HG03060 (cell line): ENCODE results near the gene CST7.
A peak's percentile ranks its signal among the peaks of the same experiment; 100 is the strongest.

ENCODE experiments used
- ATAC-seq: cut with Tn5 transposase; IDR thresholded peaks from one replicate; pipeline ENCODE4 v1.9.1; 2021; ENCODE audit warnings: low read depth, moderate number of reproducible peaks; ENCODE audit not compliant: unreplicated experiment

The CST7 gene

DNA sequence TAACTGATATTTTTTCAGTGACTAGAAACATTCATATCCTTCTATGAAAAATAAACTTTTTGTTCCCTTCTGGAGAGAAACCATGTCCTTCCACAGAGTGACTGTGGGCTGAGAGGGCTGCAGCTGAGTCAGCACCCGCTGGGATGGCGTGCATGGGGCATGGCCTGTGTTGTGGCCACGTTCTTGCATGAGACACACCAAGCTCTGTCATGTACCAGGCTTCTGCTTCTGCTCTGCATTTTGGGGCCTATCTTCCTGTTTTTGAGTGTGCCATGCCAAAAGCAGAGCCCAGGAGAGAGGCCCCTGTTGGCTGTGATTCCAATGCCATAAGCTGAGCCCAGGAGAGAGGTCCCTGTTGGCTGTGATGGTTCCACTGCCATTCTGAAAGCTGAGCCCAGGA is 32.7 kb downstream of the CST7 start:
- ATAC-seq: no peak

DNA sequence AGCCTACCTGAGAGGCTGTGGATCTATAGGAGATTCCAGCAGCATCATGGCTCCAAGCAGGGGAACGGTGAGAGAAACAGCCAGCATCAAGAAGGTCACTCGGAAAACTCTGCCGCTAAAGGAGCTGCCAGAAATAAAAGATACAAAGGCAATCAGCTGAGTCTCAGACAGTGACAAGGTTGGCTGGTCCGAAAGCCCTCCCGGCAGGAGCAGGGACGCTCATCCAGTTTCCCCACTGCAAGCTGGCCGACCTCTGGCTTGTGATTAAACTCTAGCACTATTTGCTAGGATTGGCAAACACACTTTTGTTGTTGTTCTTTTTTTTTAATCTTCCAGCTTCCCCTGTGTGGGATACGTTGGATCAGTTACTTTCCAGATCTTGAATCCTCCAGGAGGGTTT is 34.8 kb downstream of the CST7 start:
- no peak for ATAC-seq

DNA sequence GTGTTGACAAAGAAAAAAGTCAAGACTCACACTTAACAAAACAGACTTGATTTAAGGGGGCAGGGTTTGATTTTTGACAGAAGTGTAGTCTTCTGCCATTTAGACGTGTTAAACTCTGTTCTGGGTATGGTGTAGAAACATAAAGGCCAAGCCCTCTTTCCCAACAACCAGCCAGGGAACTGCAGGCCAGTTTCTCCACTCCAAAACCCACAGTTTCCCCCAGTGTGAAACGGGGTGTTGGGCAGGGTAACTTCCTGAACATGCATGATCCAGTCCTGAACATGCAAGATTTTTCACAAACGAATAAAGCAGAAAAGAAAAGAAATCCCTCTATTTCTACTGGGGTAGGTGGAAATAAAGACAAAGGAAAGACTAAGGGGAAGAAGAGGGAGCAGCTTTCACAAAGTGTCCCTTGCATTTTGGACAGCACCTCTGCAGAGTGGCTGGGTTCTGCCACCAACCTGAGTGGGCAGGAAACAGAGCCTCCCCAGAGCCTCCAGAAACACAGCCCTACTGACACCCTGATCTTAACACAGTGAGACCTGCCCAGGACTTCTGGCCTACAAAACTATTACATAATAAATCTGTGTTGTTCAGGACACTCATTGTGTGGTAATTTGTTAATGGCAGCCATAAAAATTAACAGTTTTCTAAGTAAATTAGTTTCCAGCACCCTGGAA is 36.0 kb downstream of the CST7 start:
- no peak for ATAC-seq

DNA sequence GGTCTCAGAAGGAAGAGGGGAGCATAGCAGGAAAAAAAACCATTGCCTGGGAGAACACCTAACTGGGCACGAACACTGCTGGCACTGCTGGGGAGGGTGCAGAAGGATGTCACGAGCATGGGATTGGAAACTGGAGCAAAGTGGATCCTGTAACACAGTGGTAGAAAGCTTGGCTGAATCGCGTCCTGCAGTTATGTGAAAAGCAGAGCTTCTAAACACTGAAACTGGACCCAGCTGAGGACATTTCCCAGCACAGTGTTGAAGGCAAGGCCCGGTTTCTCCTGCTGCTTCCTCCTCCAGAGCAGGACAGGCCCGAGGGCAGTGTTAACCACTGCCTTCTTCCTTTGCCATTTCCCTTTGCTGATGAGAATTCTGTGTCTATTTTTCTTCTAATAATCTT is 36.7 kb downstream of the CST7 start:
- no peak for ATAC-seq

DNA sequence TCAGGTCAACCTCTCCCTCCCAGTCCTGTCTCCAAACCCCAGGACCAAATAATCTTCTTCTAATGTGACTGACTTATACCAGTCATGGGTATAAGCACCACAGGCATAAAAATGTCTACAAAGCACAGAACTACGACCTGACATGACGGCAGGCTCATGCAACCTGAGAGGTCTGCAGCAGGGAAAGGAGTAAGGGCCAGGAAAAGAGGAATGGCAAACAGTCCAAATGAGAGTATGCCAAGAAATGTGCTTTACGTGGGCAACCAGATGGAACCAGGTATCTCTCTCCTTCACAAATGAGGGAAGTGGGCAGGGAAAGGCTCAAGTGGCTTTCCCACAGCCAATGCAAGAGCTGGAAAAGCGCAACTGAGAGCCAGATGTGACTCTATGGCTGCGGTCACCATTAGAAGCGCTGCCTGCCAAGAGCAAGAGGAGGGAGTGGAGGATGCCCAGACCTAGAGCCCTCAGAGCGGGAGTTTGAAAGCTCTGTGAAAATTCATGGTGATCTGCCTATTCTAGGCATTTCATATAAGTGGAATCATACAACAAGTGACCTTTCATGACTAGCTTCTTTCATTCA is 37.5 kb downstream of the CST7 start:
- ATAC-seq: no peak

DNA sequence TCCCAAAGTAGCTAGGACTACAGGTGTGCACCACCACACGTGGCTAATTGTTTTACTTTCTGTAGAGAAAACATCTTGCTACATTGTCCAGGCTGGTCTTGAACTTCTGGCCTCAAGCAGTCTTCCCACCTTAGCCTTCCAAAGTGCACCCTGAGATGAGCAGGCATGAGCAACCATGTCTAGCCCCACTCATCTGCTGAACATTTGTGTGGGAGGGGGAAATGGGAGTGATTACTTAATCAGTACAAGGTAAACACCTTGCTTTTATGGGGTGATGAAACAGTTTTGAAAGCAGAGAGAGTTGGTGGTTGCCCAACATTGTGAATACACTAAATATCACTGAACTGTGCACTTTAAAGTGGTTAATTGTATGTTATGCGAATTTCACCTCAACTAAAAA is 38.2 kb downstream of the CST7 start:
- no peak for ATAC-seq

DNA sequence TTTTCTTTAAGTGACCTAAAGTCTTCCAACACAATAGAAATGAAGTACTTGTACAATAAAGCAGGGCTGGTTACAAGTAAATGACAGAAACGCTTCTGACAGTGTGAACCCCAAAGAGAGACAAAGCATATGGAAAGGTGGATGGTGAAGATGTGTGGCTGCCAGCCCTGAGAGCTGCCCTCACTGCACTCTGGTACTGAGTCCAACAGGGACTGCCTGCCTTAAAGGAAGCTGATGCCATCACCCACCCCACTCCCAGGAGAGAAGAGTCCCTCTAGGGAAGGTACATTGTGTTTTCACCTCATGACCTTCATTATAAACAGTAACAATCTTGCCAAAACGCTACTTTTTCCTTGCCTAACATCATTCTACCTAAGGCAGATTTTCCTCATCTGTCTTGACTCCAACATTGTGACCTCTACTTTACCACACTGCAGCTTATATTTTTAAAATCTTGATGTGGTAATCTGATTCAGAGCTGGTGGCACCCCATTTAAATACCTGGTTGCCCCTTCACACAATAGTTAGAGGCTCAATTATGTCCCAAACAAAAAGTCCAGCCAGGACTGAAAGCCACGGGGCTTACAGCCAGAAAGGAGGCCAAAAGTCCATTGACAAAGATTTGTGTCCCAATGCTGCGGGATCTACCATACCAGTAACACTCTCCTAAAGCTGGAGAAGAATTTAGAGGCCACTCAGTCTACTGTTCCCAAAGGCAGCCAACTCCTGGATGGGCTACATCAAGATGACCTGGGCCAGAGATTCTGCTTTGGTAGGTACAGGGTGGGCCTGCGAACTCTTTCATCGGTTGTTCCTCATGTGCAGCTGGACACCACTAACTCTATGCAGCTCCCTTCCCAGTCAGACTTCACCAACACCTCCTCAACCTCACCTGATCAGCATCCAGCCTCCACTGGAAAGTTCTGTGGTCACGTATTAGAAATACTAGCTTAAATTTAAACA is 39.1 kb downstream of the CST7 start:
- no peak for ATAC-seq

DNA sequence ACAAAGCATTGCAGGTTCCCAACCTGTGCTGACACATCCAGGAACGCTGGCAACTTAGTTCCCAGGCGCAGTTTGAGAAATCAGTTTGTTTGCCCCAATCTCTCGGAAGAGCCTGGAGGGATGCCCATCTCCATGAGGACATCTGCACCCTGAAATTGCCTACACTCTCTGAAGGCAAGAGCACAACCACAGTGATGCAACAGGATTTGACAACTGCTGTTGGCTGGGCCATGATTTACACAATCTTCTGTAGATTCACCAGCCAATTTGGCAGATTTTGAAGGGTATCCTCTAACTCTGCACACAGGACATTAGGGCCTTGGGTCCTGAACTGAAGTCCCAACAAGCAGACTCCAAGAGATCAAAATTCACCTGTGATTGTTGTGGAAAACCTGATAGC is 40.1 kb downstream of the CST7 start:
- no peak for ATAC-seq

DNA sequence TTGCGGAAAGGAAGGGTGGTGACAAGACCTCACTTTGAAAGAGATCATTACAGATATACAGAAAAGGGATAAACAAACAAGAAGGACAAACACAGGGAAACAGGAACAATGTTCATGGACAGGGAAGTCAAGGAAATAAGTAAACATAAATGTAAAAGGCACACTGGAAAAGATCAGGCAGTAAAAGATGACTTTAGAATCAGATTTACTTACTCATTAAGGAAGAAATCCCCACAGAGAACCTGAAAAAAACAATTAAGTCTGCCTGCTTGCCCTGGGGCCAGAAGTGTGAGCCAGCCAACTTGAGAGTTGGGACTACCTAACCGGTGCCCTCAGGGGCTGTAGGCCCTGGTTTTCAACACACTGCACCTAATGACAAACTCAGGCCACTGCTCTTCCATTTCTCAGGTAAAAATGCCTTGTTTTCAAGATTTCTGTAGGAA is 41.8 kb downstream of the CST7 start:
- ATAC-seq: no peak

DNA sequence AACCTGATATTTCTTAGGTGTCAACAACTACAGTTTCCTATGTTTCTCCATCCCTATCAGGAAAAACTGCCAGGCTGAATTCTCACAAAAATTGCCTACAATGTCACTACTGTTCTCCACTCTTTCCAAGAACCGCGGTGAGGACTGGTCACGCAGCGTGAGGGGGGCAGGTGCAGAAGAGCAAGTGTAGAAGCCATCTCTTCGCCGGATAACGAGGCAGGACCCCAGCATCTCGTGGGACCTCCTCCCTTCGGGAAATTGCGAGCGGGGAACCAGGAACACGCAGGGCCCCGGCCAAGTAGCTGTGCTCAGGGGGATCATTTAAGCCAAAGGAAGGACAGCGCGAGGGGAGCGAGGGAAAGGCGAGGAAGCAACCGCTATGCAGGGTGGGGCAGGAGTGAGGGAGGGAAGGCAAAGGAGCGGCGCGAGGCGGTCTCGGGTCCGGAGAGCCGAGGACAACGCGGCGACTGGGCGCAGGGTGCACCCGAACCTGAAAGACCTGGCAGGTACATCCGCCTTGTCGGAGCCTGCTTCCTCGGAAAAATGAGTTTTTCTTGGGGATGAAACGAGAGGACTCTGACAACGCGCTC is 42.9 kb downstream of the CST7 start:
- no peak for ATAC-seq

DNA sequence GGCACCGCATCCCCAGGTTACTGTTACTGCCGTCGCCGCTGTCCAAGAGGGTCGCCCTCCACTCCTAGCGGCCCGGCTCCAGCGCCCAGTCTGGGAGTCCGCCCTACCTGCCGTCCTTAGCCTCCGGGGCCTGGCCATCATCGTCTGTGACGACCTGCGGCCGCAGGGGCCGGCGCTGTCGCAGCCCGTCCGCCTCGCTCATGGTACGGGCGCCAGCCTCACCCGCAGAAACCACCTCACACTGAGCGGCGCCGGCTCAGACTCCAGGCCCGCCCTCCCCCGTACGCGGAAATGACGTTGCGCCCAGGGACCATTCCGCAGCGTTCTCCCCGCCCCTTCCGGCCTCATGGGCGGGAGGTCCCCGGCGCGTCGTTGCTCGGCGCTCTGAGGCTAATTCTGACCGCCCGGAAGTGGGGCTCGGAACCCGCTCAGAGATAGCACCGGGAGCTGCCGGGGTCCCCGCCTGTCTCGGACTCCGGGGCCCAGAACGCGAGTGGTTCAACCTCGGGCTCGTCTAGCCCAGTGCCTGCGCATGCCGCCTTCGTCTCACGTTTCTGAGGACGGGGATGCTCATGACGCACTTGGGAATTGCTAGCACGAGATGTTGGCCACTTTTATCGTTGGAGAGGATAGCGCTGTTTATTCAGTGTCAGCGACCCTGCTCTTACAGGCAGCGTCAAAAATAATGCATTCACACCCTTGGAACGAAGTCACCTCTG is 43.6 kb downstream of the CST7 start, which contains the start of gene APMAP:
APMAP (minus strand) TSS at position 265 of the 719 bp plus-strand sequence; CDS start at position 202, 63 bp downstream.
- ATAC-seq: peak; percentile 84

DNA sequence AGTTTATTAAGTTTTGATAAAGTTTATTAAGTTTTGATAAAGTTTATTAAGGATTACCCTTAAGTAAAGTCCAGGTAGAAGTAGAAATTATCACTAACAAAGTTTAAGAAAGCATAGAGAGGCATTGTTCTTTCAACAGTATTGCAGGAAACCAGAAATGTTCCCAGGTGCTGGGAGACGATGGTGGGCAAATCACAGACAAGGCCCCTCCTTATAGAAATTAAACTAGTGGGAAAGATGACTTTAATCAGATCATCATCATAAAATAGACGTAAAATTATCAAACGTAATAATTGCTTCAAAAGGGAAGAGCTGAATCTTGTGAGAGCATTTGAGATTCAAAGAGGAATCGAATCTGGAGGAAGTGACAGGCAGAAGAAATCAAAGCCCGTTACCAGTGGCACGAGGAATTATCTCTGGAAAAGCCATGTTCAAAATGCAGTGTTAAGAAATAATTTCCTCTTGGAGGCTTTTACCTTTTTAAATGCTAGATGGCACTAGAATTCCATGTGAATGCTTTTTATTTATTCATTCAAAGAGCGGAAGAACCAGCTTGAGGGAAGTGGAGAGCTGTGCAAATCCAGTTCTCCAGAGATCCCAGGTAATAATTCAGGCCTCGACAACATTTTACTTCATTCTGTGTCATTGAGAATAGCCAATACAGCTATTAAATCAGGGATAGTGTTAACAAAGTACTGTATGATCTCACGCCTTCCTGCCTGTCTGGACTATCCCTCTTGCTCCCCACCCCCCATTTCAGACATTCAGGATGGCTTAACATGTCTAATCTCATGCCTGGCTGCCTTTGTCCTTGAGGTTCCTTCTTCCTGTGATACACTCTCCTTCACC is 44.5 kb downstream of the CST7 start:
- no peak for ATAC-seq

DNA sequence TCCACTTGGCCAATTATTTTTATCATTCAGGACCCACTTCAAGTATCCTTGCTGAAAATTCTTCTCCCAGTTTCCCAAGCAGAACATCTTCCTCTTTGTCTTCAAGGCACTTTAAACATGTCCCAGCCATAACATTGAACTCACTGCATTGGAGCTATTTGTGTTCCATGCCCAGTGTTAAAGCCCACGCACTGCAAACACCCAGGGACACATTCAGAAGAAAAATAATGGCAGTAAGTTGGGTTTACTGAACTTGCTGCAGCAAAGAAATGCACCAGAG is 45.1 kb downstream of the CST7 start:
- no peak for ATAC-seq

DNA sequence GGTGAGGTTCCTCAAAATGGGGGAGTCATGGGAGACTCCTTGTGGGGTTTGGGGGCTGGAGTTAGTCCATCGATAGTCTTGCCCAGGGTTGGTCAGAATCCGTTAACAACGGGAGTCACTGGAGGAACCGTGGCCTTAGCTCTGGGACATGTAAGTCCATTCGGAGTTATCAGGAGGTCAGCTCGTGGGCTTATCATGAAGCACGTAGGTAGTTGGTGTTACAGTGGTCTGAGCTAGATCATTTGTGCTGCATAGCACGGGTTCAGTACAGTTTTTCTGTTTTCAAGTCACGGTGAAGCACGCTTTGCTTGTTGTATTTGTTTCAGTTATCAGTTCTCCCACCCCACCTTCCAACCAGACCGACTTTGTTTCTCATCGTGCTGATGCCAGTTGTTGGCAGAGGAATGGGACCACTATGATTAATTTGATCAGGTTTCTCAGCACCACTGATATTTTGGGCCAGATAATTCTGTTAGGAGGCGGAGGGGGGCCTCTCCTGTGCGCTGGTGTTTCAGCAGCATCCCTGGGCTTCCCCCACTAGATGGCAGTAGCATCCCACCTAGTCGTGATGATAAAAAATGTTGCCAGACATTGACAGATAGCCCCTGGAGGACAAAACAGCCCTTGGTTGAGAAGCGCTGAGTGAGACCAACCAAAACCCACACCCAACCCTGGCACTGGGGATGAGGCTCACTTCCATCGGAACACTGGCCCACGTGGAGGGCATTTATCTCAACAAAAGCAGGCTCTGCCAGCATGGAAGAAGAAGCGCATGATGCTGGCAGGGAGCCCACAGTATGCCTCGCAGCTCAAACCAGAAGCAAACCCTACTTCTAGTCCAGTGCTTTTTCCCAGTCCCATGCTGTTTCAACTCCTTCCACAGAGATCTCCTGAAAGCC is 45.6 kb downstream of the CST7 start:
- ATAC-seq: no peak

DNA sequence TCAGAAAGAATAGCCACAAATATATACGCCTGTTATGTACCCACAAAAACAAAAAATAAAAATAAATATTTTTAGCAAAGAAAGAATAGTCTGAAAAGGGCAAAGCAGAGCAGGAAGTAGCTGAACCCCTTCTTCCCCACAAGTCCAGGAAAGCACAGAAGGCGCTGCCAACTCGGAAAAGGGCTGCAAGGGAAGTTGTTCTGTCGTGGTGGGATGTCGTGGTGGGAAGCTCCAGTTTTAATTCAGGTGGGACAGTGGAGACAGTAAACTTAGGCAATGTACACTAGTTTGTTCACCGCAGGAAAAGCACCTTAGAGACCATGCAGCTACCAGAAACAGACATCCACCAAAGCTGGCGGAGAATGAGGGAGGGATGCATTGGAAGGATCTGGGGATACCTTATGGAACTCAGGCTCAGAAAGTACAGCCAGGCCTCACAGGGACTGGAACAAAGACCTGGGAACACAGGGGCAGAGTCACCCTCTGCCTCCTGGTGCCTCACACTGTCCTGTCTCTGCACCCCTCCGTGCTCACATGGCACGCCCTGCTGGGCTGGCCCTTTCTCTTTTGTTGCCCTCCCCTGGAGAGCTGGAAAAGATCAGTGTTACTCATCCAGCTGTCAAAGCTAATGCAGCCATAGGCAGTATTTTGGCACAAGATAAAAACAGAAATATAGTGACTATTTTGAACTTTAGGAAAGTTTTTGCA is 46.8 kb downstream of the CST7 start:
- ATAC-seq: no peak

DNA sequence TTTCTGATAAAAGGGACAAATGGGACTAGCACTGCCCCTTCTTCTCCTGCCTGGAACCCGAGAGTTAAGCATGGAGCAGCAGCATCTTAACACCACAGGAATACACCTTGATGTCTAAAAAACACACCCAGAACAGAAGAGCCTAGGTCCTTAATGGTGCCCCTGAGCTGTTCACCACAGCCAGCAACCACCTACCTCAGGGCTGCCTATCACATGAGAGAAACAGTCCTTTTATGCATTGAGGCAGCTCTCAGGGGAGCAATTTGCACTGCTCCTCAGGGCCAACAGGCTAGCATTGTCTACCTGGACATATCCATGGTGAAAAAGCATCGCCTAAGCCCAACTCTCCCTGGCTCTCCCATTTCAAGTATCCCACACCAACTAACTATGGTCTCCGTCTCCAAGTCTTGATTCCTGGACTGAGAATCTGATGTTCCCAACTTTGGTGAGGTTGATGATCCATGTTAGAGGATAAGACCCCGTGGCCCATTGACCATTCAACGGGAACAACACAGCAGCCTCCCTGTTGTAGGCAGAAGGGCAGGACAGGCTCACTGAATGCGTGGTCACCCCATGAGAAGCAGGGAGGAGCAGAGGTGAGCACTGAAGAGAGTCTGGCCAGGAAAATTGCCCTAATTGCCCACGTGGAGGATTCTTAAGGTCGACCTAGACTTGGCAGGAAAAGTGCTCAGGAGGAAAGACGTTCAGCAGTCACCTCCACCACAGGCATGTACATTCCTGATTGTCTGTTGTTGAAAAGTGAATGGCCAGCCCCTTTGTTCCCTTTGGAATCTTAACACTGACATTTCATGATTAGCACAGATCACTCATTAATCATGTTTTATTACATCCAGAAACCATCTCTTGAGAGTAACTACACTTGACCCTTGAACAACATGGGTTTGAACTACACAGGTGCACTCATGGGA is 47.6 kb downstream of the CST7 start:
- no peak for ATAC-seq

DNA sequence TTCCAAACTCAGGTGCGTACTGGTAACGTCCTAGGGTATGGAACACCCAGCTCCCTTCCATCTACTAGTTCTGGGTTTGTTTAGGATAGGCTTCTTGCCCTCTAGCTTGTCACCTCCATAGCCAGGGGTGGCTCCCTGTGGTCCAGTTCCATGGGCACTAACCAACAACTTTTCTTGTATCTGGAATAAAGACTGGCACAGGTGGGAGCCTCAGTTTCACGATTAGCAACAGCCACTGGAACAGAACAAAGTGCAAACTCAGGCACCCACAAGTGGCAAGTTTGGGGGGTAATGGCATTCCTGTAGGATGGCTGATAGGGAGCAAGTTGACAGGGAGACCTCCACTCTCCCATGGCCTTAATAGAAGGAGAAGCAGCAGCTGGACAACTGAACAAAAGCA is 49.1 kb downstream of the CST7 start:
- ATAC-seq: no peak
